Activated CD4-positive, alpha-beta T cell treated with anti-CD3 and anti-CD28 coated beads for 48 hours (primary cell): ENCODE measurements around the gene CAMK1G.

ENCODE experiments used
- DNase-seq: peaks from one replicate; pipeline ENCODE4 v3.0.0-alpha.2; 2020

Gene CAMK1G

DNA sequence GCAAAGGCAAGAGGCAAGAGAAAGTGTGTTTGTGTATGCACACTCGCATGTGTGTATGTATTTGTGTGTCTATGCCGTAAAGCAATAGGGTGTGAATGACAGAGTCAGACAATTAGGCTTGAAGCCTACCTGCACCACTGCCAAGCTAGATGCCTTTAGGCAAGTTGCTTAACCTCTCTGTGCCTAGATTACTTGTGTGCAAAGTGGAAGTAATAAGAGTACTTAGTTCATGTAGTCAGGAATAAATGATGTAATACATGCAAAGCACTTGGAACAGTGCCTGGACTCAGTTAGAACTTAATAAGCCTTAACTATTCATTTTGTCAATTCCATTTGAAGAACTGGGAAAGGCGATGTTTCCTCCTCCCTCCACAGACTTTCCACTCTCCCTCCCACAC, 37.0 kb downstream of the CAMK1G start:
- no peak for DNase-seq

DNA sequence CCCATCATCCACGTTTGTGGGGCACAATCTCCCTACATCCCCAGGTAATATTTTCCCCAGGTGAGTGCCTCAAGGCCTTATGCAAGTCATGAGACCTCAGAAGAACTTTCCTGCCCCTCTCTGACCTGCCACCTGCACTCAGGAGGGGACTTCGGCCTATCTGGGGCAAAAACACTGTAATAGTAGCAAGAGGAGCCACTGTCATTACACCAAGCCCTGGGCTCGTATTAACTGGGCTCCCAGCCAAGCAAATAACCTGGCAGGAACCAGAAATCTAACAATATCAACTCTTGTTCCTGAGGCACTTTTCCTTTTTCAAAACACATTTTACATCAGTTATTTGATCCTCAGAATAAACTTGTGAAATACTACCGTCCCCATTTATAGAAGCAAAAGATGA, 37.8 kb downstream of the CAMK1G start:
- no peak for DNase-seq

DNA sequence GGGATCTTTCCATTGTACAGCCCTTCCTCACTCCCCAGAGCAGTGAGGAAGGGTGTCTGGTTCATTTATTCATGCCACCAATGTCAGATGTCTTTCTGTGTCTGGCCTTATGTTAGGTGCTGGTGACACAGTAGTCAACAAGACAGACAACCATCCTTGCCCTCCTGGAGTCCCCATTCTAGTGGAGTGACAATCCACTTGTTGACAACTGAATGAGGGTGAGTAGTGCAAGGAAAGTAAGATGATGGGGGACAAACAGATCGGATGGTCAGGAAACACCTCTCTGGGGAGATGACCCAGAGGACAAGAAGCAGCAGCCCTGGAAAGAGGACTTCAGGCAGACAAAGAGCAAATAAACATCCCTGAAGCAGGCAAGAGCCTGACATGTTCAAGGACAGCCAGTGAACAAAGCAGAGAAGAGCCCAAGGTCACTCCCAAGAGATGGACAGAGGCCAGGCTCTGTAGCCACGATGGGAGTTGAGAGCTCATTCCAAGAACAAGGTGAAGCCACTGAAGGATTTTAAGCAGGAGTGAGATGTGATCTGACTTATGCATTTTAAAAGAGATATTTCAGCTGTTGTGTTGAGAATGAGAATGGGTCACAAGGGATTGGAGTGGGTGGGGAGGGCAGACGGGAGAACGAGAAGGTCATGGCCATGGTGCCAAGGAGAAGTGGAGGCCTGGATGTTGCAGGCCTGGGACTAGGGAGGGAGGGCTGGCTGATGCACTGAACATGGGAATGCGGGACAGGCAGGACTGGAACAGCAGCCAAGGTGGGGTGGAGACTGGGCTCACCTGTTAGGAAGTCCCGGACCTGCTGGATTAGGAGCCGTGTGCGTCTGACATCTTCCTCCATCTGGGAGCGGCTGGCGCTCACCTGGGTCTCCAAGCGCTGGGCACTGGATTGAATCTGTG, 38.5 kb downstream of the CAMK1G start:
- no peak for DNase-seq

DNA sequence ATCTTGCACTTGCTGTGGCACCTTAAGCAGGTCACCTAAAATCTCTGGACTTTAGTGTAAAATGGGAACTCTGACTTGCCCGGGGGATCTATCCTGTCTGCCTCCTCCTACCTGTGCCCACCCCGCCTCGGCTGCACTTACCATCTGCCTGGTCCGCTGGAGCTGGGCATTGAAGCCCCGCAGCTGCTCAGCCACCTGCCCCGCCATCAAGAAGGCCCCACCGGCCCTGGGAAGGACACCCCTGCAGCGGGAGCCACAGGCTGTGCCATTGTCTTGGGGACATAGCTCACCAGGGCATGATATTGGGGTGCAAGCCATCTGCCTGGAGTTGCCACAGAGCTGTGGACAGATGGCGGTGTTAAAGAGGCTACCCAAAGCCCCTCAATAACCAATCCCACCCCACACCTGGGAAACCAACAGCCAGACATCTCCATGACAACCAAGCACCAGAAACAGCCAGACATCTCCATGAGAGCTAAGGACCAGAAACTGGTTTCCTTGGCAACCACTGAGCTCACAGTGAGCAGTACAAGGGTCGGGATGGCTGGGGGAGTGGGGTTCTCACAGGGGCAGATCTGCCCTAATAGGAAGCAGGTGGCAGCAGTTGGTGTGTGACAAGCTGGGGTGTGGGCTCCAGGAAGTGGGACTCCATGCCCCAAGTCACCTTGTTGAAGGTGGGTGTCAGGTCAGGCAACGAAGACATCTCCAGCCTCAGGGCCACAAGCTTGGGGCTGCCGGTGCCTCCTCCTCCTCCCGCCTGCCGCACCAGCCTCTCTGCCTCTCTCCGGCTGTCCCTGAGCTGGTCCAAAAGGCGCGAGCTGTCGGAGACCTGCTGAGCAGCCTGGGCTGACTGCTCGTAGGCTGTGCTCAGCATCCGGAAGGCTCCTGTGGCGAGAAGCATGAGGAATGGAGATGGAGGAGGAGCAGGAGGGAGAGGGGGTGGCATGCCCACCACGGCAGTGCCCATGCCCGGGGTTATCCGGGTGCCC, 39.6 kb downstream of the CAMK1G start:
- DNase-seq = no peak

DNA sequence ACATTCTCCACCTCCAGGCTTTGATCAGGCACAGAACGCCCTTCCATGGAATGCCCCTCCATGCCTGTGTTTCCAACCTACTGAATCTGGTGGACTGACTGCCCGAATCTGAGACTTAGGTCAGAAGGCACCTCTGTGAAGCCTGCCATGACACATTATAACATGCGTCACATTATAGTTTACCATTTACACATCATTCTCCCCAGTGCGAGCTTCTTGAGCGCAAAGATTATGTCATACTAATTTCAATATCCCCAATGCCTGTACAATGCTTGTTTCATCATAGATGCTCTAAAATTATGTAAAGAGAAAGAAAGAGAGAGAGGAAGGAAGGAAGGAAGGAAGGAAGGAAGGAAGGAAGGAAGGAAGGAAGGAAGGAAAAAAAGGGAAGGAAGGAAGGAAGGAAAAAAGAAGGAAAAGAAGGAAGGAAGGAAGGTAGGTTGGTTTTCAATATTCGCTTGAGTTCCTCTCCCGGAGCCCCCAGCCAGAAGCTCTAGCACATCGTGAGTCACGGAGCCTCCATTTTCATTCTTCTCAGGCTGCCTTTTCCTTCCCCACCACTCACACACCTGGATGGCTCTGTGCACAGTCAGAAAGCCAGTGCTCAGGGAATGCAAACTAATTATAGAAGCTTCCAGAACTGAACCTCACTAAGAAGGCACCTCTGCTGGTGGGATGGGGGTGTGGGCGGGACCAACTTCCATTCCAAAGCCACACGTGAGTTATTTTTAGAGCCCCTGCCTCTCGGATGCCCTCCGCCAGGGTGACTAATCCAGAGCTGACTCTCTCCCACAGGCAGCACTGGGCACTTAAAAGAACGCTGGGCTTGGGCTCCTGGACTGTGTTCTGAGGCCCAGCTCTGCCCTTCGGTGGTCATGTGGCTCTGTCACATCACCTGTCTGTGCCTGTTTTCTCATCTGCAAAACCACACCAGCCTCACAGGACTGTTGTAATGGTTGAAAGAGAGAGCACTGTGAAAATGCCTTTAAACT, 41.3 kb downstream of the CAMK1G start:
- DNase-seq = no peak

DNA sequence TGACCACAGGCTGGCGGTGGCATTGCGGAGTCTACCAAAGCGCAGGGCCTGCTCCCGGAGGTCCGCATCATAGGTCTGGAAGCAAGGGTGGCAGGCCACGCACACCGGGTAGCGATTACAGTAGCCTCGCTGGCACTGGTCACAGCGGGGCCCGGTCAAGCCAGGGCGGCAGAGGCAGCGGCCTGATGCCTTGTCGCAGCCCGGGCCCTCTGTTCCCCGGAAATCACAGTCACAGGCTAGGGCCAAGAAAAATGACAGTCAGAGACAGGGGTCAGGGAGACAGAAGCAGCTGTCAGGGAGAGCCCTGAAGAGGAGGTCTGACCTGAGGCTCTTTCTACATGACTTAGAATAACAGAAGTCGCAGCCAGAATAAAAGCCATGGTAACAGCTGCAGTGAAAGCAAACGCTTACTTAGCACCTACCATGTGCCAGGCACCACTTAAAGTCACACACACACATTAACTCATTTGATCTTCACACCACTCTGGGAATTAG, 42.3 kb downstream of the CAMK1G start:
- no peak for DNase-seq

DNA sequence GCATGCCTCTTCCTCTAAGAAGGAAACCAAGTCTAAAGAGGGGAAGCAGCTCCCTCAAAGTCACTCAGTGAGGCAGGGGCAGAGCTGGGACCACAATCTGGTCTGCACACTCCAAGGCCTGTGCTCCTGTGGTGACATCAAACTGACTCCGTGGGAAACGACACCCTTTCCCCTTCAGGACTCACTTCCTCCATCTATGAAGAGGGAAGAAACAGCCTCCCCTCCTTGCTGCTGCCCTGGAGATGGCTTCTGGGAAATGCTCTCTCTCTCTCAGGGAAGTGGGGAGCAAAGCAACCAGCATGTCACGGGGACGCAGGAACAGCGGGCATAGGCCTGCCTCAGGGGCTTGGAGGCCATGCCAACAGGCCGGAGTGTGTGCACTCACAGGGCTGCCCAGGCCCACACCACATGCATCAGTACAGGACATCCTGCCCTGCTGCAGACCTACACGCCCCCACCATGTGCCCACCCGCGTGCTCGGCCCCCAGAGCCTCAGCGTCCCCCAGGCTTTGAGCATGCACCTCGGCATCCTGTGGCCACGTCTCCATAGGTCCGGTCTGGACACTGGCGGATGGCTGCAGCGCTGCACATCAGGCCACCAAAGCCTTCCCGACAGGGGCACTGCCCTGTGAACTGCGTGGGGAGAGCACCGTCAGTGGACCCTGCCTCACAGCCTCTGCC, 43.0 kb downstream of the CAMK1G start:
- DNase-seq = no peak

DNA sequence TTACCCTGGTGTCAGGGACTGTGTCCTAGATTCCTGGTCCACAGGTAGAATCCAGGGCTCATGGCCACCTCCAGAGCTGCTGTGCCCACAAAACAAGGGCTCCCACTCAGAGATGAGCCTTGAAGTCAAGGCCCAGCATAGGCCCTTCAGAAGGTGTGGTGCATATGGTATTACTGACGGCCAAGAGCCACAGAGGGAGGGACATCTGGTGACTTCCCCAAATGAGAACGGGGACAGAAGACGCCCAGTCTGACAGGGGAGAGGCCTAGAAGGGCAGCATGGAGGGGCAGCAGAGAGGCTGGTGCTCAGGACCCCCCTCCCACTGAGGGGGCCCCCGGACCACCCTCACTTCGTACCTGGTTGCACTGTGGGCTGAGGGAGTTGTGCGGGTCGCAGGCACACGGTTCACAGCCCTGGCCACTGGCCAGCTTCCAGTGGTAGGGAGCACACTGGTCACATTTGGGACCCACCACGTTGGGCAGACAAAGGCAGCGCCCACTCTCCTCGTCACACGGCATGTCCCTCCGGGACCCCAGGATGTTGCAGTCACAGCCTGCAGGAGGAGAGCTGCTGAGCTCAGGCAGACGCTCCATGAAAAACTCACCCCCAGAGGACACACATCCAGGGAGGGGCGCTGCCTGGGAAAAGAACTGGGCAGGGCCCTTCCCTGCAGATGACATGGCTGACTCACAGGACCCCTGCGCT, 43.7 kb downstream of the CAMK1G start:
- no peak for DNase-seq

DNA sequence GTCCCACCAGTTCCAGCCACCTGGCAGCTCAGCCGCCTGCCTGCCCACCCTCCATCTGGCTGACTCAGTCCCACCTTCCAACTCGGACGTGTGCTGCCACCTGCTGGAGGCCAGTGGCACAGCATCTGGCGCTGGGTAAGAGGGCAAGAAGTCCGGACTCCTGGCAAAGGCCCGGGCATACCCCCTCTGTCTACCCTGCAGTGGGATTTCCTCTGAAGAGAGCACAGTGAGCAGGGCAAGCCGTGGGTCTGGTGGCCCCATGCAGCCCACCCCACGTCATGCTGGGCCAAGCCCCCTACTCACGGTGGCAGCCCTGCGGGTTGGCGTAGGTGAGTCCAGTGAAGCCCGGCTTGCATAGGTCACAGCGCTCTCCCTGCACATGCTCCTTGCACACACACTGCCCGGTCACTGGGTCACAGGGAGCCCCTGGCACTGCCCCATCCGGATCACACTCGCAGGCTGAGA, 44.2 kb downstream of the CAMK1G start:
- DNase-seq = peak; percentile 90

DNA sequence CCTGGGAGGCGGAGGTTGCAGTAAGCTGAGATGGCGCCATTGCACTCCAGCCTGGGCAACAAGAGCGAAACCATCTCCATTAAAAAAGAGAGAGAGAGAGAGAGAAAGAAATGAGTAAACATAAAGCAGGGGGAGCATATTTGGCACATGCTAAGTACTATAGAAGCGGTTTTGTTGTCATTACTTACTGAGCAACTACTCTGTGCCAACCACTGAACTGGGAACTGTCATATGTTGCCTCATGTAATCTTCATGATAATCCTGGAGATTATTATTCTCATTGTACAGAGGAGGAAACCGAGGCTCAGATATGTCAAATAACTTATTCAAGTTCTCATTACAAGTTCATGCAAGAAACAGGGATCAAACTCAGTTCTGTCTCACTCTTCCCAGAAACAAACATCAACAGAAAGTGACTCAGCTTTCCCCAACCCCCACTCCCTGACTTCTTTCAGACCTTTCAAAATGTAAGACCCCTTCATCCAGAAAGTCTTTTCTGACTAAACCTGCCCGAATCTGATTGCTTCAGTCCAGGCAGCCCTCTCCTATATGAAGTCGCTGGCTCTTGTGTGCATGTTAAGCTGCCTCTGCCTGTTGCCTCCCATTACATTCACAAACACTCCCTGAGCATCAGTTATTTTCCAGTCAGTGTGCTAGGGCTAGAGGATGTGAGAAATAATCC, 45.2 kb downstream of the CAMK1G start:
- DNase-seq = no peak

DNA sequence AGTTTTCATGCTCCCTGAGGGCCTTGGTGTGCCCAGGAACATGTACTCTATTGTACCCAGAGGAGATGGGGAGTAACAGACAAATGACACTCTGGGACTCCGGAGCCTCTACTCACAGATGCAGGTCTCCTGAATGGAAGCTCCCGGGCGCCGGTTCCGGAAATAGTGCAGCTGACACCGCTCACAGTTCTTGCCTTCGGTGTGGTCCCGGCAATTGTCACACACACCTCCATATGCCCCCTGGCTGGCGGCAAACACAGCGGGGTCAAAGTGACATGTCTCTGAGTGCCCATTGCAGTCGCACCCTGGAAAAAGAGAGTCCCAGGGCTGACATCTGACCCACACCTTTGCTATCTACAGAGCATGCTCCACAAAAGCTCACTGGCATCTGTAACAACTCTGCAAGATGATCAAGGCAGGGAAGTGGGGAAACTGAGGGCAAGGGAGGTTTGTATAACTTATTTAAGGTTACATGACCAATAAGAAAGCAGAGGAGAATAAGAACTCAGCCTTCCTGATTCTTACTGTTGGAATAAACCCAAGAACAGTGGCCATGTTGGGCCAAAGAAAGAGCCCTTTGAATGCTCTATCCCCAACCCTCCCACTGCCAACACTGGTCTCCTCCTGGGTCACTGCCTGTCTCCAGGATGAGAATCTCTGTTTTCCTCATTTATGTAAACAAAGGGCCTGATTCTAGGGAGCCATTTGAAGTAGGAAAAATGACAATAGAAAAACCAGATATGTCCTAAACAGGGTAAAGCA, 46.3 kb downstream of the CAMK1G start:
- no peak for DNase-seq

DNA sequence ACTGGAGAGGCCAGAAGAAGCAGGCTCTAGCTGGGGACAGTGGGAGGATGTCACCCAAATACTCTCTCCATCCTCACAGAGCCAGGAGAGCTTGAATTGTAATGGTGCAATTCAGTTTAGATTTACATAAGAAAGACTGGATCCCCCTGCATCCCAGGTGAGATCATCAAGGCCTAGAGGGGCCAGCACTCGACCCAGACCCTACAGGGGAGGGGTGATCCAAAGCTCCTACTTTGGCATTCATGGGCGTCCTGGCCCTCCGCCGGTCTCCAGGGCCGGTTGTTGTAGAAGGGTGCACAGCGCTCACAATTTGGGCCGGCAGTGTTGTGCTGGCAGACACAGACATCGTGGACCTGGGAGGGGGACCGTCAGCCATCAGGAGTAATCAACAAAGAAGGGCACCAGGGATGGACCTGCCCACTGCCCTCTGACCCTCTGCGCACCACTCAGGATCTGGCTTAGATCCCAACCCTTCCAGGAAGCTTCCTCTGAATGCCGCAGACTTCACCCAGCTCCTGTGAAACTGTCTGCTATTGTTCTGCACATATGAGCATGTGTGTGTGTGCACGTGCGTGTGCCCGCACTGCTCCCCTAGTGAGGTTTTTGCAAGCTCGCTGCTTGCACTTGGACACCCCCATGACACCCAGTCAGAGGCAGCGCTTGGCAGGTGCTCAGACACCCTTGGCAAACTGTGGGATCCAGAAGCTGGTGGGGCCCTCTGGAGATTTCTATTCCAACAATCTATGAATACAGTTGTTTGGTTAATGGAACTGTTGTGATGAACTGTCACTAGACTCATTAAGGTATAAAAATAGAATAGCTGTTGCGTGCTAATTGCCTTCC, 47.1 kb downstream of the CAMK1G start:
- DNase-seq = no peak

DNA sequence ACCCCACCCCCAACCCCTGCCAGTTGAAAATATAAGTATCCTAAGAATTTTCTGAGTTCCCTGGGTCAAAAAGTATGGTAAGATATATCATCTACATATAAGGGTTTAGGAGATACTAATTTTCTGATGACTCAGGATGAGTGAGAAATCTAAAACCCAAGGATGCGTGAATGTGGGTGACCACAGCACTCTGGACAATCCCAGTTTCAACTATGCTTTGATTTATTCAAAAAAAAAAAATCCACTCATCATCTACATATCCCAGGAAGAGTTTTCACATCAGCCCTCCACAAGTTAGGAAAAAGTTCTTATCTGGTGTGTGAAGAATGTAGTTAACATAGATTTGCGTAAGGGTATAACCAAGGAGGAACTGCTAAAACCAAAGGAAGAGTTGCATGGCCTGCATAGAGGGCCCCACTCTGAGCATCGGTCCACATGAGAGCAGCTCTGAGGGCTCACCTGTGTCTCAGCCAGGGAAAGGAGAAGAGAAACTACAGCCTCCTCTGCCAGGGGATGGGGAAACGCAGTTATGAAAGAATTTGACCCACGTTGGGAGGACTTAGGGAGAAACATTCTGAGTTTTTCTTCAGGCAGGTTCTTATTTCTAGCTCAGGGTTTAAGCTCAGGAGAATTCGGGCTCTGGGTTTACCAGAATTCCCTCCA, 50.0 kb downstream of the CAMK1G start:
- DNase-seq = no peak

DNA sequence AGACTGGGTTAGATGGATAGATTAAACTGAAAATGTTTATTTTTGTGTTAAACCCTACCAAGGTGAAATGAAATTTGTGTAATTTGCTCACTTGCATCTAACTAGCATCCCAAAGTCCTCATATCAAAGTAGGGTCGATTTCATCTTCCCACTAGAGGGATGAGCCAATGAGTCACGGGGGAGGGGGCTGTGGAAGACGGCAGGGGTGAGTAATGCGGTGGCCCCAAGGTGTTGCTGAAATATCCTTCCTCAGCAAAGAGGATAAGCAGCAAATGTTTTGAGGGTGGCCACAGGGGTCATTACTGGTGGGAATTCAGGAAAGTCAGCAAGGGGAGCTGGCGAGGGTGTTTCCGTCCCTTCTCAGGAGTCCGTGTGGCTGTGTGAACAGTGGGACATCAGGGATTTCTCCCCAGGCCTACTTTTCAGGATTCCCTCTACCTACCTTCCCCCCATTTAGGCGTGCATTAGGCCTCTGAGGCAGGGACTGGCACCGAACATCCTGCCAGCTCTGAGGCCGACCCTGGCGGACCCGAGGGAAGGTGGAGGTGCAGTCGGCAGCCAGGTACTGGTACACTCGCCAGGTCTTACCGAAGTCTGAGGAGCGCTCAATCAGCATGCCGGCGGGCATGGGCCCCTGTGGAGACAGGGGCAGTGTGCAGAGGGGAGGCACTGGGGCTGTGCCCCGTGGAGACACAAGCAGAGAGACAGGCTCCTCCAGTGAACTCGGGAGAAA, 50.7 kb downstream of the CAMK1G start:
- no peak for DNase-seq

DNA sequence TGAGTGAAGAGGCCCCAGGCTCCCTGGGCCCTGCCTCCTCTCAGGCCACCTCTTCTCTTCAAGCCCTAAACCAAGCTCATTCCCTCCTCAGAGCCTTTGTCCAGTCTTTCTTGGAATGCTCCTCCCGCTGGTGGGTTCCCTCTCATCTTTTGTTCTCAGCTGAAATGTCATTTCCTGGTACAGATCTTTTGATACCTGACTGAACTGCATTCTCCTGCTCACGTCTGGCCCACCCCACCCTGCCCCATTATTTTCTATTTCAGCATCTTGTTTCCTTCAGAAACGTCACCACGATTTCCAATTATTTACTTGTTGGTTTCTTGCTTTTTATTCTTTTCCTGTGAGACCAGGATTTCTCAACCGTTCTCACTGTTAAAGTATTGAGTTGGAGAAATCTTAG, 52.3 kb downstream of the CAMK1G start:
- no peak for DNase-seq

DNA sequence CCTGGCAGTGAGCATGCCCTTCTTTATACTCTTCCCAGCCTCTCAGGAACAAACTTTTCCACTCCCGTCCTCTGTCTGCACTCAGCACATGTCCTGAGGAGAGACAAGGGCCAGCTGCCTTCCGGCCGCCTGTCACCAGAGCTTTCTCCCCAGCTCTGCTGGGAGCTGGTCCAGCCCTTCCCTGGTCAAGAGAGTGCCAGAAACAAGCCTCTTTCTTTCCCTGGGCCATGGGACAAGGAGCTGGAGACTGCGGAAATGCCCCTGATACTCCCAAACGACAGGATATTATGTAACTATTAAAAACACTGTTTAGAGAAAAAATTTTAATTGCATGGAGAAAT, 58.3 kb downstream of the CAMK1G start:
- DNase-seq = no peak

DNA sequence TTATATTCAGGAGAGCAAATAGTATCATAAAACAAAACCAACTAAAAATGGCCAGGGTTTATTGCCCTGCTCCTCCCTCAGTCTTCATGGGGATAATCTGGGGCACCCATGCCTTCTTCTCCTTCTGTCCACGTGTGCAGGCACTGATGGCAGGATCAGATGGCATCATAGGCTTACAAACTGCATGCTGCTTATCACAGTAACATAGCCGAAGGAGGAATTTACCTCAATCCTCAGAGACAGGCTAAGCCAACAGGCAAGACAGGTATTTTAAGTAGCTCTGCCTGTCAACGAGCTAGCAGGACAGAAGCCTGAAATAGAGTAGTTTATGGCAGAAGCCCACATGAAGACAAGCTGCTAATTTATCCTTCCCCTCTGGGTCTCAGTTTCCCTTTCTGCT, 59.3 kb downstream of the CAMK1G start:
- DNase-seq = no peak
